ENCODE results near the gene GRHL3. TPM values are rescaled to one million over a fixed set of nuclear protein-coding genes. Genes with fewer than 3 reads are reported as not detected.
"Not testable (repeated sequence)": the region's sequence is repeated elsewhere in the genome, so short reads cannot be mapped to it uniquely, and the experiment has no call there.

GRHL3 gene
- total RNA-seq, 1 experiment from 2014 or later, result not detected

DNA sequence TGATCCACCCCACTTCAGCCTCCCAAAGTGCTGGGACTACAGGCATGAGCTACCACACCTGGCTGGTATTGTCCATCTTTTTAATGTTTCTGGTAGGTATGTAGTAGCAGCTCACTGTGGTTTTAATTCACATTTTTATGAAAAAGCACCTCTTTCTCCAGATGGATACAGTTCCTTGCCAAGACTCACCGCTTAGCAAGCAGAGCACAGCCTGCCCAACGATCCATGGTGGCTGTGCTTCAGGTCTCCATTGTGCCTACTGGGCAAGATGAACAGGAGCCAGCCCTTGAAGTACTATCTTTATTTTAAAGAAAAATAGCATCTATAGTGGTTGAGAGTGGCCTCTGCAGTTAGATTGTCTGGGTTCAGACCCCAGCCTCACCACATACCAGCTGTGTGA lies 37.6 kb upstream of the GRHL3 start:
- no peak overlapping the region for H3K4me2 ChIP-seq (ENCODE audit: low read depth, low read length, poor library complexity, severe bottlenecking)
- no peaks in the 10 kb centered on the region for H3K36me3 ChIP-seq (ENCODE audit: insufficient read depth, low read length)
- no peaks in the 10 kb centered on the region for H3K9me2 ChIP-seq (replicated peaks; ENCODE audit: insufficient read depth, low read length)
- no peak overlapping the region for H3K9ac ChIP-seq (ENCODE audit: low read length)
- no peak for DNase-seq
- H3K27me3 ChIP-seq (ENCODE audit: low read length), result no peaks in the 10 kb centered on the region
- no peak overlapping the region for H3K4me3 ChIP-seq (ENCODE audit: low read length)
- no peaks in the 10 kb centered on the region for H4K20me1 ChIP-seq (ENCODE audit: insufficient read depth, low read depth, low read length)
- H2AFZ ChIP-seq (ENCODE audit: low read length), result no peak overlapping the region
- H3K9me3 ChIP-seq (ENCODE audit: low read length), result no peaks in the 10 kb centered on the region
- no peak overlapping the region for H3K27ac ChIP-seq (ENCODE audit: low read length)
- H3K79me2 ChIP-seq (ENCODE audit: low read length), result no peaks in the 10 kb centered on the region
- H3K4me1 ChIP-seq (ENCODE audit: low read length), result no peaks in the 10 kb centered on the region

- H4K20me1 ChIP-seq (ENCODE audit: insufficient read depth, low read depth, low read length), result no peaks in the 10 kb centered on the region
- no peaks in the 10 kb centered on the region for H3K36me3 ChIP-seq (ENCODE audit: insufficient read depth, low read length)
- no peak overlapping the region for H2AFZ ChIP-seq (ENCODE audit: low read length)
- no peaks in the 10 kb centered on the region for H3K9me3 ChIP-seq (ENCODE audit: low read length)
- no peaks in the 10 kb centered on the region for H3K79me2 ChIP-seq (ENCODE audit: low read length)
- no peak overlapping the region for H3K4me3 ChIP-seq (ENCODE audit: low read length)
- no peaks in the 10 kb centered on the region for H3K9me2 ChIP-seq (replicated peaks; ENCODE audit: insufficient read depth, low read length)
- no peak overlapping the region for H3K27ac ChIP-seq (ENCODE audit: low read length)
- H3K4me2 ChIP-seq (ENCODE audit: low read depth, low read length, poor library complexity, severe bottlenecking), result no peak overlapping the region
- no peaks in the 10 kb centered on the region for H3K4me1 ChIP-seq (ENCODE audit: low read length)
- H3K9ac ChIP-seq (ENCODE audit: low read length), result no peak overlapping the region
- no peaks in the 10 kb centered on the region for H3K27me3 ChIP-seq (ENCODE audit: low read length)
- DNase-seq, result no peak
Observed at GRCh38 chr1:24282491-24282890, 36.7 kb upstream of the GRHL3 start.

GRCh38 chr1:24283326-24284155 lies 35.6 kb upstream of the GRHL3 start:
- no peak overlapping the region for H3K4me2 ChIP-seq (ENCODE audit: low read depth, low read length, poor library complexity, severe bottlenecking)
- no peak overlapping the region for H3K9ac ChIP-seq (ENCODE audit: low read length)
- no peaks in the 10 kb centered on the region for H4K20me1 ChIP-seq (ENCODE audit: insufficient read depth, low read depth, low read length)

DNA sequence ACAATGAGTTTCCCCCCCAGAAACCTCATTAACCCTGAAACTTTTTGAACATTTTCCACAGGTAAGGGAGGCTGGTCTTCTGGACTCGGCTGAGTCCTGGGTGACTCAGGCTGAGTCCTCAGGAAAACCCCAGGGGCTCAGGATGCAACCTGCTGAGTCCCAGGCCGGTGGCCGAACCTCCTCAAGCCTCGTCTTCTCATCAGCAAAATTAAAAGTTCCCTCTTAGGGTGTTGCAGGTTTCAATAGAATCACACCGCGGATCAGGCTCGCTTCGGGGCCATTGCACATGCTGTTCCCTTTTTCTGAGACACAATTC lies 35.0 kb upstream of the GRHL3 start:
- no peaks in the 10 kb centered on the region for H3K9me3 ChIP-seq (ENCODE audit: low read length)
- no peaks in the 10 kb centered on the region for H3K9me2 ChIP-seq (replicated peaks; ENCODE audit: insufficient read depth, low read length)
- no peaks in the 10 kb centered on the region for H3K79me2 ChIP-seq (ENCODE audit: low read length)
- no peak overlapping the region for H2AFZ ChIP-seq (ENCODE audit: low read length)
- H3K4me2 ChIP-seq (ENCODE audit: low read depth, low read length, poor library complexity, severe bottlenecking), result no peak overlapping the region
- H3K4me1 ChIP-seq (ENCODE audit: low read length), result no peaks in the 10 kb centered on the region
- H3K27ac ChIP-seq (ENCODE audit: low read length), result no peak overlapping the region
- H3K9ac ChIP-seq (ENCODE audit: low read length), result no peak overlapping the region
- H3K4me3 ChIP-seq (ENCODE audit: low read length), result no peak overlapping the region
- H4K20me1 ChIP-seq (ENCODE audit: insufficient read depth, low read depth, low read length), result no peaks in the 10 kb centered on the region
- no peaks in the 10 kb centered on the region for H3K27me3 ChIP-seq (ENCODE audit: low read length)
- no peak for DNase-seq
- no peaks in the 10 kb centered on the region for H3K36me3 ChIP-seq (ENCODE audit: insufficient read depth, low read length)

More at GRCh38 chr1:24283326-24284155, 35.6 kb upstream of the GRHL3 start:
- H3K9me2 ChIP-seq (replicated peaks; ENCODE audit: insufficient read depth, low read length), result no peaks in the 10 kb centered on the region
- no peaks in the 10 kb centered on the region for H3K36me3 ChIP-seq (ENCODE audit: insufficient read depth, low read length)
- no peak for DNase-seq
- H3K27me3 ChIP-seq (ENCODE audit: low read length), result no peaks in the 10 kb centered on the region
- no peaks in the 10 kb centered on the region for H3K79me2 ChIP-seq (ENCODE audit: low read length)
- H2AFZ ChIP-seq (ENCODE audit: low read length), result no peak overlapping the region
- H3K9me3 ChIP-seq (ENCODE audit: low read length), result no peaks in the 10 kb centered on the region
- no peak overlapping the region for H3K4me3 ChIP-seq (ENCODE audit: low read length)
- no peaks in the 10 kb centered on the region for H3K4me1 ChIP-seq (ENCODE audit: low read length)
- H3K27ac ChIP-seq (ENCODE audit: low read length), result no peak overlapping the region

DNA sequence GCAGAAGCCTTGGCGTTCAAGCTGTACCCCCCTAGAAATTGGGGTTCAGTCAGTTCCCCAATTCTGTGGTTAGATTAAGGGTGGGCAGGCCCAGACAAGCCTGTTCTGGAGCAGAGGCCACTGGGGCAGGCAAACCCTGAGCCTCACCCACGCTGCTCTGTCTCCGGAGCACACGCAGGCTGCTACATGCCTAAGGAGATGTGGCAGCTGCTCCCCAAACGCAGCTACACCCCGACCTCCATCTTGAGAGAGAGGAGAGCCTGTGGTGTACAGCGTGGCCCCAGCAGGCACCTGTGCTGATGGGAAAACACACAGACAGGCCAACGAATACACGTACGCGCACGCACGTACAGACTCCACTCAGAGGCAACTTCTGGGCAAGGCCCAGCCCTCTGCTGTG lies 33.9 kb upstream of the GRHL3 start:
- Histone ChIP-seq H3K9ac (ENCODE audit: low read length) (no peak overlapping the region), H3K79me2 (ENCODE audit: low read length) (no peaks in the 10 kb centered on the region), H3K9me2 (replicated peaks; ENCODE audit: insufficient read depth, low read length) (no peaks in the 10 kb centered on the region), H3K36me3 (ENCODE audit: insufficient read depth, low read length) (no peaks in the 10 kb centered on the region), H3K27ac (ENCODE audit: low read length) (no peak overlapping the region), H3K9me3 (ENCODE audit: low read length) (no peaks in the 10 kb centered on the region), H3K4me1 (ENCODE audit: low read length) (no peaks in the 10 kb centered on the region), H3K4me3 (ENCODE audit: low read length) (no peak overlapping the region), H3K4me2 (ENCODE audit: low read depth, low read length, poor library complexity, severe bottlenecking) (no peak overlapping the region), H2AFZ (ENCODE audit: low read length) (no peak overlapping the region), H3K27me3 (ENCODE audit: low read length) (no peaks in the 10 kb centered on the region), H4K20me1 (ENCODE audit: insufficient read depth, low read depth, low read length) (no peaks in the 10 kb centered on the region)
- DNase-seq, result no peak

DNA sequence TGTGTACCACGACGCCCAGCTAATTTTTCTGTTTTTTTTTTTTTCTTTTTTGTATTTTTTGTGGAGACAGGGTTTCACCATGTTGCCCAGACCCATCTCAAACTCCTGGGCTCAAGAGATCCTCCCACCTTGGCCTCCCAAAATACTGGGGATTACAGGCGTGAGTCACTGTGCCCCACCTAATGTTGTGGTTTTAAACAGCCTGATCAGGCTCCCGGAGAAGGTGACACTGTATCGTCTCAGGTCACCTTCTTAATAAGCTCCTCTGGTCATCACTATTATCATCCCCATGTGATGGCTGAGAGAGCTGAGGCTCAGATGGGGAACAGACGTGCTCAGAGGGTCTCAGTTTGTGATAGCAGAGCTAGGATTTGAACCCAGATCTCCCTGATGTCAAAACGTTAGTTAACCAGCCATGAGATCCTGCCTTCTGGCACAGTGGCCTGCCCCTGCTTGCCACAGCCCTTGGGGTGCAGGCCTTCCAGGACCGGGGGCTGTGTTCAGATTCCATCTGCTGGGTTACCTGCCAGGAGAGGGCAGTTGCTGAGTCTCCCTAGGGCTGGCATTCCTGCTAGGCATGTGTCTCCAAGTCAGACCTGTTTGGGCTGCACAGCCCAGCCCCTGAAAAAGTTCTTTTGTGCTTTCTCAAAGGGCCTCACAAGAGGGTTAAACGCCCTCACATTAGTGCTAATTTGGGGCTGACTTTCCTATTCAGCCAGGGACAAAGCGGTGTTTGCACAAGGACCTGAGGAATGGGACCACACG lies 32.7 kb upstream of the GRHL3 start:
- H4K20me1 ChIP-seq (ENCODE audit: insufficient read depth, low read depth, low read length), result no peaks in the 10 kb centered on the region
- no peaks in the 10 kb centered on the region for H3K79me2 ChIP-seq (ENCODE audit: low read length)
- no peak overlapping the region for H3K4me2 ChIP-seq (ENCODE audit: low read depth, low read length, poor library complexity, severe bottlenecking)
- no peak overlapping the region for H3K9ac ChIP-seq (ENCODE audit: low read length)
- H3K27me3 ChIP-seq (ENCODE audit: low read length), result no peaks in the 10 kb centered on the region
- no peak overlapping the region for H3K4me3 ChIP-seq (ENCODE audit: low read length)
- no peaks in the 10 kb centered on the region for H3K36me3 ChIP-seq (ENCODE audit: insufficient read depth, low read length)
- H2AFZ ChIP-seq (ENCODE audit: low read length), result no peak overlapping the region
- no peaks in the 10 kb centered on the region for H3K9me2 ChIP-seq (replicated peaks; ENCODE audit: insufficient read depth, low read length)
- H3K9me3 ChIP-seq (ENCODE audit: low read length), result no peaks in the 10 kb centered on the region
- no peak for DNase-seq
- no peaks in the 10 kb centered on the region for H3K4me1 ChIP-seq (ENCODE audit: low read length)
- no peak overlapping the region for H3K27ac ChIP-seq (ENCODE audit: low read length)

- DNase-seq; H3K4me1 ChIP-seq (ENCODE audit: low read length); H3K4me2 ChIP-seq (ENCODE audit: low read depth, low read length, poor library complexity, severe bottlenecking); H4K20me1 ChIP-seq (ENCODE audit: insufficient read depth, low read depth, low read length); H3K27me3 ChIP-seq (ENCODE audit: low read length); H3K9ac ChIP-seq (ENCODE audit: low read length); H3K9me2 ChIP-seq (replicated peaks; ENCODE audit: insufficient read depth, low read length); H3K36me3 ChIP-seq (ENCODE audit: insufficient read depth, low read length); H3K27ac ChIP-seq (ENCODE audit: low read length); H3K9me3 ChIP-seq (ENCODE audit: low read length); H3K4me3 ChIP-seq (ENCODE audit: low read length); H2AFZ ChIP-seq (ENCODE audit: low read length); H3K79me2 ChIP-seq (ENCODE audit: low read length): not testable (repeated sequence)
Observed at GRCh38 chr1:24287779-24288178, 31.4 kb upstream of the GRHL3 start.

DNA sequence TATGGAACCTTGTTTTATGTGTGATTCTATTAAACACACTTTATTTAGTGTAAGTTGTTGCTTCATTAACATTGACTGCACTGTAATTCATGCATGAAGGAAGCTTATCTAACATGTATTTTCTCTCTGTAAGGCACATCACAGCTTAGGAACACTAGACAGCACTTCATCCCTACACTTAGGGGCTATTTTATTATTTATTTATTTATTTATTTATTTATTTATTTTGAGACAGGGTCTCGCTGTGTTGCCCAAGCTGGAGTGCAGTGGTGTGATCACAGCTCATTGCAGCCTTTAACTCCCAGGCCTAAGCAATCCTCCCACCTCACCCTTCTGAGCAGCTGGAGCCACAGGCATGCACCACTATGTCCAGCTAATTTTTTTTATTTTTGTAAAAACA lies 30.7 kb upstream of the GRHL3 start:
- Histone ChIP-seq H3K27ac (ENCODE audit: low read length) (no peak overlapping the region), H3K4me1 (ENCODE audit: low read length) (no peaks in the 10 kb centered on the region), H3K4me3 (ENCODE audit: low read length) (no peak overlapping the region), H3K4me2 (ENCODE audit: low read depth, low read length, poor library complexity, severe bottlenecking) (no peak overlapping the region), H3K36me3 (ENCODE audit: insufficient read depth, low read length) (no peaks in the 10 kb centered on the region), H3K9me2 (replicated peaks; ENCODE audit: insufficient read depth, low read length) (no peaks in the 10 kb centered on the region), H3K27me3 (ENCODE audit: low read length) (no peaks in the 10 kb centered on the region), H3K79me2 (ENCODE audit: low read length) (no peaks in the 10 kb centered on the region), H3K9me3 (ENCODE audit: low read length) (no peaks in the 10 kb centered on the region), H2AFZ (ENCODE audit: low read length) (no peak overlapping the region), H4K20me1 (ENCODE audit: insufficient read depth, low read depth, low read length) (no peaks in the 10 kb centered on the region), H3K9ac (ENCODE audit: low read length) (no peak overlapping the region)
- no peak for DNase-seq
